Gastrocnemius medialis (tissue), 4 donors: ENCODE results near the gene ZNF408.

Source experiments
- CTCF ChIP-seq, 5 experiments: fragments of 450-650 bp in 3 of 5; fragments of 200-600 bp in 2 of 5; sonication (generic) in 2 of 5; IDR thresholded peaks in 4 of 5; conservative IDR thresholded peaks in 1 of 5; 1 replicate in 4 of 5; 2 replicates in 1 of 5; pipeline ENCODE4 v1.5.1; 2016 to 2019; ENCODE audit warnings: antibody characterized with exemption in 5 of 5, mild to moderate bottlenecking in 3 of 5, moderate library complexity in 3 of 5
- POLR2A ChIP-seq, 2 donors: fragments of 450-650 bp; IDR thresholded peaks; one replicate each; pipeline ENCODE4 v1.6.1; 2017; ENCODE audit warnings: antibody characterized with exemption in 2 of 2, mild to moderate bottlenecking in 2 of 2, moderate library complexity in 2 of 2

DNA sequence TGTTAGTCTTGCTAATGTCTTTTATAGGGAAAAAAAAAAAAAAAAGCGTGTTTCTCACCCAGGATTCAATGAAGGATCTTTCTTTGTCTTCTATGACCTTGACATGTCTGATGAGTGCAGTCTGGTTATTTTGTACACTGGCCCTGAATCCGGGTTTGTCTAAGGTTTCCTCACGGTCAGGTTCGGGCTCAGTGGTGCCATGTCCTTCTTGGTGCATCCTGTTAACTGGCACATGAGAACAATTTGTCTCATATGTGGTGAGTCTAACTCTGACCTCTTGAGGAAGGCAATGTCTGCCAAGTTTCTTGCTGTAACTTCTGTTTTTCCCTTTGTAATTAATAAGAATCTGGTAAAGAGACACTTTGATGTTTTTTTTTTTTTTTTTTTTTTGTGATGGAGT is 30.7 kb downstream of the ZNF408 start:
- TF ChIP-seq CTCF (IDR thresholded peaks at IDR 0.05 in 4 of 5, conservative IDR thresholded peaks at IDR 0.05 in 1 of 5) (no peak), POLR2A (IDR thresholded peaks at IDR 0.05) (no peak)
